NCI-H748 (cell line): ENCODE results near the gene TMEM183A.

Experiments
- DNase-seq: peaks from one replicate; lab custom pipeline; 2025; ENCODE audit not compliant: unreplicated experiment; lab: John Stamatoyannopoulos, UW

TMEM183A gene, protein sequence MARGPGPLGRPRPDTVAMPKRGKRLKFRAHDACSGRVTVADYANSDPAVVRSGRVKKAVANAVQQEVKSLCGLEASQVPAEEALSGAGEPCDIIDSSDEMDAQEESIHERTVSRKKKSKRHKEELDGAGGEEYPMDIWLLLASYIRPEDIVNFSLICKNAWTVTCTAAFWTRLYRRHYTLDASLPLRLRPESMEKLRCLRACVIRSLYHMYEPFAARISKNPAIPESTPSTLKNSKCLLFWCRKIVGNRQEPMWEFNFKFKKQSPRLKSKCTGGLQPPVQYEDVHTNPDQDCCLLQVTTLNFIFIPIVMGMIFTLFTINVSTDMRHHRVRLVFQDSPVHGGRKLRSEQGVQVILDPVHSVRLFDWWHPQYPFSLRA

DNA sequence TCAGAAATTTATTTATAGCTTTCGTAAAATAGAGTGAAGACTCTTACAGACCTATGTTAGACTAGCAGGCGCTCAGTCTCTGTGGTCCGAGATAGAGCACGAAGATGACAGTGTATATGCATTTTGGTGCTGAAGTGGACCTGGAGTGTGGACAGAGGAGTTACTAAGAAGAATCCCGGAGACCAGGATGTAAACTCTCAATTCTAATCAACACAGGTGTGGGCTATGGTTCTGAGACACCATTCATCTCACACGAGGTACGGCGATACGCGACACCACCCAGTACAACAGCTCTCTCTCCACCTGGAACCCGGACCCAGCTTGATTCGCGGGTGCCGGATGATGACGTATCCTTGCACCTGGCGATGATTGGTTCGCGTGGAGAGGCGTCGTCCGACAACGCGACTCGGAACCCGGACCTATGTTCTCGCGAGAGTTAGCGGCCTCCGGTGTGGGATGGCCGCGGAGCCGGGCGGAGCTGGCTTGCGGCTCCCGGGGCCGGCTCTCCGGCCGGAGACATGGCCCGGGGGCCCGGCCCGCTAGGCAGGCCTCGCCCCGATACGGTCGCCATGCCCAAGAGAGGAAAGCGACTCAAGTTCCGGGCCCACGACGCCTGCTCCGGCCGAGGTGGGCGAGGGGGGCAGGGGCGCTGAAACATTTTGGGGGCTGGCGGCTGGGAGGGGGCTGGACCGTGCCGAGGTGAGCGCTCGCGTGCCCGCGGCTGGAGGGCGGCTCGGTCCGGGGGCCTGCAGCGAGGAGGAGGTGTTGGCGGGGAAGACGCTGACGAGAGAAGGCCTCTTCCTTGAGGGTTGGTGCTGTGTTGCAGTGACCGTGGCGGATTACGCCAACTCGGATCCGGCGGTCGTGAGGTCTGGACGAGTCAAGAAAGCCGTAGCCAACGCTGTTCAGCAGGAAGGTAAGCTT is at the start of gene TMEM183A:
TMEM183A (plus strand) TSS at position 427 of the 924 bp plus-strand sequence; CDS start at position 519, 92 bp downstream.
- peak; percentile 95 for DNase-seq

DNA sequence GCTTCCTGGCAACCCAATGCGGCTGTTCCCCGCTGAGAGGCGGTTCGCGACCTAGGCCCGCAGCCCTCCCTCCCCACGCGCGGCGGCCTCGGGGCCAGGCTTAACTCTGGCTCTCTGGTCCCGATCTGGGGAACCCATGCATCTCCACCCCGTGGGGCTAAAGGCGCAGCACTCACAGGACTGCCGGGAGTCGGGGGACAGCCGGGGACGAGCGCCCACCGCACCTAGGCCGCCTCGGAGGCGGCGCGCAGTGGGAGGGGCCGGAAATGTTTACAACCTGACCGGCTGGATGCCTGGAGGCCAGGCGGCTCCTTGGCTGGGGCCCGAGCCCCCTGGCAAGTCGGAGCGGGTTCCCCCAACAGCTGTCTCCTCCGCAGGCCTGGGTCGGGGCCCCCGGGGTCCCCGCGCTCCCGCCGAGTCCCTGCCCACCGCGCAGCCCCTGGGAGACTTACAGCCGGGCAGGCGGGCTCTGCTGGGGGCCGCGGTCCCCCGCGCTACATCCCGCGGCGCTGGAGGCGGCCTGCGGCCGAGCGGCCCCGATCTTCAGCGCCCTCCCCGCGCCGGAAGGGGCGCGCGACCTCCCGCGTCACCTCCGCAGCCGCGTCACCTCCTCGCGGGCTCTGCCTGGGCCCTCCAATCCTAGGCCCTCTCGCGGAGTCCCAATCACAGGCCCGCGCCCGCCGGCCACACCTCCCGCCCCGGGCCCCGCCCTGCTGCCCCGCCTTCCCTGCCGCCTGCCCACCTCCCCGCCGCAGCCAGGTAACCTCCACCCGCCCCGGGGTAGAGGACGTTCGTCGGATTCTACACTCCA is 49.2 kb upstream of the TMEM183A start, which contains the start of gene ADIPOR1:
ADIPOR1 (minus strand) TSS at position 580 of the 811 bp plus-strand sequence. CDS start 7,242 bp downstream, outside the sequence.
- peak; percentile 88 for DNase-seq

DNA sequence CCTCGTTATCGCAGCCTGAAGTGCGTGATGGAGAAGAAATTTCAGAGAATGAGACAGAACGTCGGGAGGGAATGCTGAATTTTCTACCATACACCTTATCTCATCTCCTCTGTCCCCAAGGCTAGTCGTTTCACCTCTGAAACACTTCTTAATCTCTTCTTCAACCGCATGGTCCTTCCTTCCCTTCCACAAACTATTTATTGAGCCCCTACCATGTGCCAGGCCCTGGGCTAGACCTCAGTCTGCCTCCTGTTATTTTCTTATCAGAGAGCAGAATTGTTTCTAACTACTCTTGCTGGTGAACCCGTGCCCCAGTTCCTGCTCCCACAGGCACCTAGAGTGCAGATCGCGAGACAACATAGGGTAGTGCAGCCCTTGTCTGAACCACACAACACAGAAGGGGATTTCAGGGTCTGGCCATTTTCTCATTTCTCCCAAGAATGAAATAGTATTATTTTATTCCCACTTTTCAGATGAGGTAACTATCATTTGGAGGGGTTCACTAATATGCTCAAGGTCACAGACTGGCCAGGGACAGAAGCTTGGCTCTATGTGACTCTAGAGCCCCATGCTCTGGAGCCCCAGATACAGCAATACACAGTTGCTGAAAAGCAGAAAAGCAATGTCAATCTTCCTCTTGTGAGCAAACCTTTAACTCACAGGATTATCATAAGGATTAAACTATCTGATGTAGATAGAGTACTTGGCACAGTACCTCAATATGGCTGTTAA is 48.5 kb upstream of the TMEM183A start:
- DNase-seq = no peak

DNA sequence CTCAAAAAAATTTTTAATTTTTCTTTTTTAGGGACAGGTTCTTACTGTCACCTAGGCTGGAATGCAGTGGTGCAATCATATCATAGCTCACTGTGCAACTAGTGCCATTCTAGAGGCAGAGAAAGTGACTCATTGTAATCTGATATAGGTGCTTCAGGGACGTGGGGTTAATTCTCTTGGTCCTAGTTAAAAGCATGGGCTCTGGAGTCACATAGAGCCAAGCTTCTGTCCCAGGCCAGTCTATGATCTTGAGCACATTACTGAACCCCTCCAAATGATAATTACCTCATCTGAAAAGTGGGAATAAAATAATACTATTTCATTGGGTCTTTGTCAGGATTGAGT is 47.9 kb upstream of the TMEM183A start:
- DNase-seq = no peak

DNA sequence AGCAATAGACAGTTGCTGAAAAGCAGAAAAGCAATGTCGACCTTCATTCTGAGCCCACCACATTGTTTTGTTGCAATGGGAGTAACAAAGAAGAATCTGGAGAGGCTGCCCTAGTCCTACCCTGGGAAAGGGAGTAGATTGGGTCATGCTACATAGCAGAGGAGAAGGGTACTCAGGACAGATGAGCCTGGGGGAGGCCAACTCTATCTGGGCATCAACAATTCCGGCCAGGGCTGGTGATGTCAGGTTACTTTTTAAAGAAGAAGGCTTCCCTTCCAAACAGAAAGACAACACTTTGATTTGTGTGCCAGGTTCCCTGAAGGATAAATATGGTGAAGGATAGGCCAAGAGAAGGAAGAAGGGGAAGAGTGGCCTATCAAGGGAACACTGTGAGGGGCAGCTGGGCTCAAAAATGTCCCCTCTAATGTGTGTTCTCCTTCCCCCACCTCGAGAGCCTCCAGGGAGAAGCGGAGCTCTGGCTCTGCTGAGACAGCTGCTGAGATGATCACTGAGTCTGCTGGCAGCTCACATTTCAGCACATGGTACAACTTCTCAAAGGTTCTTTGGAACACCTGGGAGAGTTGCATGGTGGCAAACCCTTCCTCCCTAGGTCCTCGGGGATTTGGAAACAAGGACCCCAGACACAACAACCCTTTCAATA is 45.8 kb upstream of the TMEM183A start:
- no peak for DNase-seq

DNA sequence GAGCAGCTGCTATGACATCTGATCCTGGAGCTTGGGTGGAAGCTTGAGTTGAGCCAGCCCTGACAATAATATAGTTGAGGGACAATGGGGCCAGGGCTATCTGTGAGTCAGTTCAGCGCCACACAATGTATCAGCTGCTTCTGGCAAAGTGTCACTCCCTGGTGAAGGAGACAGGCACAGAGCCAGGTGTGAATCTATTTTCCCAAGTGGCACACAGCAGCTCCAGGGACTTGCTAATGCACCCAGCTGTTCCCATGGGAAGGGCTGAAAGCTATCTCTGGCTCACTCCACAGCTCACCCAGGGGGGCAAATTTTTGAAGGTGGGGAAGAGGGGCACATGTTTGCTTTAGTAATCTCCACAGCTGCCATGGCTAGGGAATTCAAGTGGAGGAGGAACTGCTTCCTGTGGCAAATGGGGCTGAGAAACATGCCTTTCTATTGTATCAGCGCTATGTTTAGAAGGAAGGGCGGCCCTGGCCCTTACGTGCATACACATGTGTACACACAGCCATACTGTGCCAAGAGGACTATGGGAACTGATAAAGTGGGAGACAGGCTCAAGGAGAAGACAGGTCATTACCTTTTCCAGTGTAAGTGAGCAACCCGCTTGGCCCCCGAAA is 42.3 kb upstream of the TMEM183A start:
- peak; percentile 80 for DNase-seq

DNA sequence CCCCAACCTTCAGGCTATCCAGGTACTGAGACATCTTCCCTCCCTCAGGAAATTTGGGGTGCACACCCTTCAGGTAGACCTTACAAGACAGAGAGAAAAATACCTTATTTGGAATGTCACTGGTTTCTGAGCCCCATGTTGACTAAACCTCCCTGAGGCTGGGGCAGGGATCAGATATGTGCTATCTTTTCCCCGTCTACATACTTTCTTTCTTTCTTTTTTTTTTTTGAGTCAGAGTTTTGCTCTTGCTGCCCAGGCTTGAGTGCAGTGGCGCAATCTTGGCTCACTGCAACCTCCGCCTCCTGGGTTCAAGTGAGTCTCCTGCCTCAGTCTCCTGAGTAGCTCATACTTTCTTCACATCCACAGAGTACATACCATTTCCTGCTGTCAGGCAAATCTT is 41.8 kb upstream of the TMEM183A start:
- no peak for DNase-seq

DNA sequence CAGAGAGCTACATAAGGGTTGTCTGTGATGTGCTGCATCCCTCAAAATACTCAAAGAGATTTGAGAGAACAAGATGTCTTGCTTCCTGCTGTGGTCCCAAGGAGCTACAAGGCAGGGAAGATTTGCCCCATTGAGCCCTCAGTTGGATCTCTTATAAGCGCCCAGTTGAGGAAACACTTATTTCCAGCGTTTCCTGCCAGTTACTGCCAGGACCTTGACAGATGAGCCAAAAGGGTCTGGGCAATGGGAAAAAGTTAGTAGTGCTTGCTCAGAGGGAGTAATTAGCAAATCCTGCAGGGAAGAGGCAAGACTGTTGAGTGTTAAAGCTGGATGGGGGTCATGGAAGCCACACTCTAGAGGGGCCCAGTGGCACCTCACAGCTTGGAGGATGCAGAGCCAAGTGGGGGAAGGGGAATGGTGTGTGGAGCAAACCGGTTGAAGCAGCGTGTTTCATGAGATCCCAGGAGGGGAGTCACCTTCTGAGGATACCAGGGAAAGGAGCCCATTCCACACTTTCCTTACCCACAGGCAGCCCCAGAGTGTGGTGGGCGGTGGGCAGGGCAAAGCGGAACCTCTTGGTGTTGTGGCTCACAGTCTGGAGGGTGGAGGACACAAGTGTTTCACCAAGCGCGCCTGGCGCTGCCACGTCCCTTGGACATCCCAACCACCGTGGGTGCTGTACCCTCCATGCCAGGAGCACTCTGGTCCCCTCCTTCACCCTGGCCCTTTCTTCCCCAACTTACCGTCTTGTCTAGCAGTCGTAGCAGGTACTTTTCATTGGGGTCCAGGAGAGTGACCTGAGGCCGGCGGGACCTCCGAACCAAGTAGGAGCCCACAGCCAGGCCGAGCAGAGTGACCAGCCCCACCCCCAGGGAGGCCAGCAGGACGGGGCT is 40.9 kb upstream of the TMEM183A start:
- DNase-seq = no peak

DNA sequence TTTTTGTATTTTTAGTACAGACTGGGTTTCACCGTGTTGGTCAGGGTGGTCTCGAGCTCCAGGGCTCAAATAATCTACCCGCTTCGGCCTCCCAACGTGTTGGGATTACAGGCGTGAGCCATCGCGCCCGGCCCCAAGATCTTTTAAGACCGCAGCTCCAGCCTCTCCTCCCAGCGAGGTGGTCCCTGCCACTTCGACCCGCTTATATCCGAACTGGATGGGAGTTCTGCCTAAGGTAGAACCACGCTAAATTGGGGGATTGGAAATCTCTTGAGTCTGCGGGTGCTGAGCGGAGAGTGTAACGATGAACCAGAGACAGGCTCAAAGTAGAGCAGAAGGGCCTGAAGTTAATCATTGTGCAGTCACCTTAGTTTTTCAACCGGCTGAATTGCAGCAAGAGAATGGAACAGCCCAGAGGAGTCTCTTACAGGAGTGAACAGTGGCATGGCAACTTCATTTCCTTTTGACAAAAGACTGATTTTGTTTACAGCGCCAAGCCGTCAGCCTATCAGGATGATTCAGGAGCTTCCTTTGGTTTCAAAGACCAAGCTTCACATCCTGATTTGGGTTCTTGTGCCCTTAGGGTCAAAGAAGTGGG is 39.4 kb upstream of the TMEM183A start:
- peak; percentile 49 for DNase-seq

DNA sequence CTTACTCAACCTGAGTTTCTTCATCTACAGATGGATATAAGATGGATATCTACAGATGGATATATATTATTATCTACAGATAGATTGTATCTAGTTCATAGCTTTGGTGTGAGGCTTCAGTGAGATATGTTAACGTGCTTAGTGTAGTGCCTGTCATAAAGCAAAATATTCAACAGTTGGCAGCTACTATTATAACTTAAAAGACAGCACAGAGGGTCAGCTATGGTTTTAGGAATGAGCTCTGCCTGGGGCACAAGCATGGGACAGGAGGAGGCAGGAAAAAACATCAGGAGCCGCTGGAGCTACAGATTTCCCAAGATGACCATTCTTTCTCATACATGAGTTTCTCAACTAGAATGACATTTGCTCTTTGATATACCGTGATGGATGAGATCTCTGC is 38.8 kb upstream of the TMEM183A start:
- no peak for DNase-seq

DNA sequence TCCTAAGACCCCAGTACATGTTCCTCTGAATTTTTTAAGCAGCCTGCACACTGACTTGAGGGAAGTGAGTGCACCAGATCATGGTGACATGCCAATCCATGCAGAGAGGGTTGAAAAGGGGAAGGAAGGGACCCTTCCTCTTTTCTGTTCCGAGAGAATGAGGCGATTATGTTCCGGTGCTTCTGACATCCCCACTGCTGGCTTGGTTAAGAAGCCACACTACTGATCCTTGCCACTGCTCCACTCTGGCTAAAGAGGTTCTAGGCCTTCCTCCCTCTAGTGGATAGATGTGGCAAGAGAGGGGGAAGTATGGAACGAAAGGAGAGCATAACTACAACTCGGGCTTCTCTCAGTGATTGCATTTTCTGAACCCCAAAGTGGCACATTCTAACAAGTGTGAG is 38.3 kb upstream of the TMEM183A start:
- DNase-seq = peak; percentile 24

DNA sequence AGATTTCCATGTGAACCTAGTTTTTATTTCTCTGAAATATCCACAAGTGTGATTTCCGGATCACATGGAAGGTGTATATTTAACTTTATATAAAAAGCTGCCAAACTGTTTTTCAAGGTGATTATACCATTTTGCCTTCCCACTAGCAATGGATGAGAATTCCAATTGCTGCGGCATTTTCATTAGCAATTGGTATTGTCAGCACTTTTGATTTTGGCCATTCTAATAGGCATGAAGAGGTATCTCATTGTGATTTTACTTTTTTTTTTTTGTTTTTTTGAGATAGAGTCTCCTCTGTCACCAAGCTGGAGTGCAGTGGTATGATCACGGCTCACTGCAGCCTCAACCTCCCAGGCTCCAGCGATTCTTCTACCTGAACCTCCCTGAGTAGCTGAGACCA is 35.1 kb upstream of the TMEM183A start:
- no peak for DNase-seq

DNA sequence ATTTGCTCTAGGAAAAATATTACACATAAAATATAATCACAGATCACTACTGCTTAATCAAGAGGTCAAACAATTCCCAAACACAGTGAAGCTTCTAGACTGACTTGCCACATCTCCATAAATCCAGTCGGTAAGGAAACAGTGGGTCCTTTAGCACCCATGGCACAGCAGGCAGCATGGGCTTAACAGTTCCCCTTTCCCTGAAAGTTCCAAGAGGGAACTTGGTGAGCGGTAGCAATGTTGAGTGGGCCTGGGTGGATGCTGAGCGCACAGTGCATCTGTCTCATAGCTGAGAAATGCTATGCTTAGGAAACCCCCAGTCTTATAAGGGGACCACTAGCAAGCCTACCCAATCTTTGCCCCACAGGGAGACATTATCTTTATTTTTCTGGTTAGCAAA is 32.3 kb upstream of the TMEM183A start:
- no peak for DNase-seq

DNA sequence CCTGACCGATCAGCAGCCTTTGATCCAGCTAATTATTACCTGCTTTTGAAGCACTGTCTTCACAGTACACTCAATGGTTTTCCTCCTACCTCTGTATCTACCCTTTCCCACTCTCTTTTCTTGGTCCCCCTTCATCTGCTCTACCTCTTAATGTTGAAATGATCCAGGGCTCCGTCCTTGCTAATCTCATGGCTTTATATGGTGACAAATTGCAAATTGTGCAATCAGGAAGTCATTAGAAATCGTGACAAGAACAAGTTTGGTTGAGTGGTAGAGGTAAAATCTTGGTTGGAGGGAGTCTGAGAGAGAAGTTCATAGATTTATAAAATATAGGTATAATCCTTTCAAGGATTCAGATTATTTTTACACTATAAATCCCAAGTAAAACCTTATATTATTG is 30.5 kb upstream of the TMEM183A start:
- no peak for DNase-seq

DNA sequence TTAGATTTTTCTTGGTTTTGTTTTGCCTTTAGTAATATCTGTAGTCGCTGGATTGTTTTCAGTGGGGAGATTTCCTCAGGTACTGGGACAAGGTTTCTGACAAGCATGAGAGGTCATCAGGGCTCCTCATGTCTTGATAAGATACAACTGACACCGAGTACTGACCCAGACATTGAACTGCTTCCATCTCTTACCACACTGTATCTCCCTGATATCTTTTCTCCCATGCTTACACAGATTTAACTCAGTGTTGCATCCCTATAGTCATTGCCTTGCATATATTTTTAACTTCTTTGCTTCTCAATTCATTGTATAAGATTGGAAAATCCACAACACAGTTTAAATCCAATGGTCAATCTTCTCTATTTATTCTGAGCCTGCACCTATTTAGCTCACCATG is 27.7 kb upstream of the TMEM183A start:
- DNase-seq = no peak

DNA sequence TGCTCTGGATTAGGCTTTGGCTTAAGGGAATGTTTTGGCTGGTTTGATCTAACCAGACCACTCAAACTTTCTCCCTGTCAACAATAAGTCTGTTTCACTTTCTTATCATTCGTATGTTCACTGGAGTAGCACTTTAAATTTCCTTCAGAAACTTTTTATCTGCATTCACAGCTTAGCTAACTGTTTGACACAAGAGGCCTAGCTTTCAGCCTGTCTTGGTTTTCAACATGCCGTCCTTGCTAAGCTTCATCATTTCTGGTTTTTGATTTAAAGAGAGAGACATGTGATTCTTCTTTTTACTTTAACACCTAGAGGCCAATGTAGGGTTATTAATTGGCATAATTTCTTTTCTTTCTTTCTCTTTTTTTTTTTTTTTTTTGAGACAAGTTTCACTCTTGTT is 25.2 kb upstream of the TMEM183A start:
- DNase-seq = no peak

DNA sequence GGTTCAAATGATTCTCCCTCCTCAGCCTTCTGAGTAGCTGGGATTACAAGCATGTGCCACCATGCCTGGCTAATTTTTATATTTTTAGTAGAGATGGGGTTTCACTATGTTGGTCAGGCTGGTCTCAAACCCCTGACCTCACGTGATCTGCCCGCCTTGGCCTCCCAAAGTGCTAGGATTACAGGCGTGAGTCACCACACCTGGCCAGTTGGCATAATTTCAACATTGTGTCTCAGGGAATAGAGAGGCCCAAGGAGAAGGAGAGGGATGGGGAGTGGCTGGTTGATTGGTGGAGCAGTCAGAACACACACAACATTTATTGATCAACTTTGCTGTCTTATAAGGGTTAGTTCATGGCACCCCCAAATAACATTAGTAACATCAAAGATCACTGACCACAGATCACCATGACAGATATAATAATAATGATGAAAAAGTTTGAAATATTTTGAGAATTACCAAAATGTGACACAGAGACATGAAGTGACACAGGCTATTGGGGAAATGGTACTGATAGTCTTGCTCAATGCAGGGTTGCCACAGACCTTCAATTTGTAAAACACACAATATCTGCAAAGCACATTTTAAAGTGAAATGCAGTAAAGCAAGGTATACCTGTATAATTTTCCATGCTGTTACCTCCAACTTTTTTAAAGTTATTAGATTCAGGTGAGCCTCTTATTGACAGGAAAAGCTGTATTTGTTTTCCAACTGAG is 24.3 kb upstream of the TMEM183A start:
- no peak for DNase-seq
